ENCODE results near the gene ACBD4. TPM values are rescaled to one million over a fixed set of nuclear protein-coding genes. Genes with fewer than 3 reads are reported as not detected.

Gene ACBD4
- total RNA-seq, 1 donor from 2014 or later: 6.4 TPM

GRCh38 chr17:45171338-45172231 lies 36.1 kb downstream of the ACBD4 start:
- DNase-seq (ENCODE audit: low spot score): no peak
- intact Hi-C loops (cut with DNase I): no loop called here

GRCh38 chr17:45172232-45172540 lies 36.7 kb downstream of the ACBD4 start:
- DNase-seq (ENCODE audit: low spot score): no peak
- intact Hi-C loops (cut with DNase I): no loop called here

GRCh38 chr17:45172541-45173286 lies 37.2 kb downstream of the ACBD4 start:
- DNase-seq (ENCODE audit: low spot score): no peak
- intact Hi-C loops (cut with DNase I): no loop called here

GRCh38 chr17:45175759-45176115 lies 40.2 kb downstream of the ACBD4 start:
- DNase-seq (ENCODE audit: low spot score): no peak
- intact Hi-C loops (cut with DNase I): no loop called here

- intact Hi-C loops (cut with DNase I): no loop called here
- no peak for DNase-seq (ENCODE audit: low spot score)
Observed at GRCh38 chr17:45177563-45177962, 42.1 kb downstream of the ACBD4 start.

DNA sequence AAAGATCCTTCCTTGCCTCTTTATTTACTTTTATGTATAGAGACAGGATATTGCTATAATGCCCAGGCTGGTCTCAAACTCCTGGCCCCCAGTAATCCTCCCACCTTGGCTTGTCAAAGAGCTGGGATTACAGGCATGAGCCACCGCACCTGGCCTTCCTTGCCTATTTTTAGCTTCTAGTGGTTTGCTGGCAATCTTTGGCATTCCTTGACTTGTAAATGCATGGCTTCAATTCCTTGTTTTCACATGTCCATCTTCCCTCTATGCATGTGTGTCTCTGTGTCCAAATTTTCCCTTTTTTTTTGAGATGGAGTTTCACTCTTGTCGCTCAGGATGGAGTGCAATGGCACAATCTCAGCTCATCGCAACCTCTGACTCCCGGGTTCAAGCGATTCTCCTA lies 48.7 kb downstream of the ACBD4 start:
- no peak for DNase-seq (ENCODE audit: low spot score)
- intact Hi-C loops (cut with DNase I): no loop called here

GRCh38 chr17:45186801-45187354 lies 51.4 kb downstream of the ACBD4 start:
- intact Hi-C loops (cut with DNase I): no loop called here
- no peak for DNase-seq (ENCODE audit: low spot score)

GRCh38 chr17:45189009-45189408 lies 53.5 kb downstream of the ACBD4 start:
- no peak for DNase-seq (ENCODE audit: low spot score)
- intact Hi-C loops (cut with DNase I): no loop called here

GRCh38 chr17:45190503-45191255 lies 55.2 kb downstream of the ACBD4 start:
- DNase-seq (ENCODE audit: low spot score): no peak
- intact Hi-C loops (cut with DNase I): loop anchor here (10.0 kb wide), 1 partner anchor 266 kb away; no protein-coding TSS in a partner anchor

Small RNAs within 50 kb of the gene (microRNA-seq; reads per million reads assigned to microRNA genes)
- gene MIR6784: not detected

Other genes starting within 250 kb of the ACBD4 start
- gene EFTUD2, start 236.2 kb upstream of the ACBD4 start, total RNA-seq: 62.0 TPM
- gene GFAP, start 220.2 kb upstream of the ACBD4 start, total RNA-seq: 7.0 TPM
- gene KIF18B, start 187.9 kb upstream of the ACBD4 start, total RNA-seq: 0.13 TPM
- 0.97 TPM for gene C1QL1, start 167.4 kb upstream of the ACBD4 start, total RNA-seq
- gene DCAKD, start 84.1 kb upstream of the ACBD4 start, total RNA-seq: 32.1 TPM
- 74.8 TPM for gene NMT1, start 74.4 kb upstream of the ACBD4 start, total RNA-seq
- gene PLCD3, start 3.2 kb upstream of the ACBD4 start, total RNA-seq: 87.6 TPM
- 19.8 TPM for gene HEXIM1, start 12.8 kb downstream of the ACBD4 start, total RNA-seq
- 3.3 TPM for gene HEXIM2, start 26.2 kb downstream of the ACBD4 start, total RNA-seq
- gene FMNL1, start 86.2 kb downstream of the ACBD4 start, total RNA-seq: 12.2 TPM
- not detected for gene SPATA32, start 126.4 kb downstream of the ACBD4 start, total RNA-seq
- gene MAP3K14, start 181.3 kb downstream of the ACBD4 start, total RNA-seq: 14.6 TPM

Measured in cardiac septum (tissue), 1 donor.